ENCODE data around the gene FAM20C.

Gene FAM20C

DNA sequence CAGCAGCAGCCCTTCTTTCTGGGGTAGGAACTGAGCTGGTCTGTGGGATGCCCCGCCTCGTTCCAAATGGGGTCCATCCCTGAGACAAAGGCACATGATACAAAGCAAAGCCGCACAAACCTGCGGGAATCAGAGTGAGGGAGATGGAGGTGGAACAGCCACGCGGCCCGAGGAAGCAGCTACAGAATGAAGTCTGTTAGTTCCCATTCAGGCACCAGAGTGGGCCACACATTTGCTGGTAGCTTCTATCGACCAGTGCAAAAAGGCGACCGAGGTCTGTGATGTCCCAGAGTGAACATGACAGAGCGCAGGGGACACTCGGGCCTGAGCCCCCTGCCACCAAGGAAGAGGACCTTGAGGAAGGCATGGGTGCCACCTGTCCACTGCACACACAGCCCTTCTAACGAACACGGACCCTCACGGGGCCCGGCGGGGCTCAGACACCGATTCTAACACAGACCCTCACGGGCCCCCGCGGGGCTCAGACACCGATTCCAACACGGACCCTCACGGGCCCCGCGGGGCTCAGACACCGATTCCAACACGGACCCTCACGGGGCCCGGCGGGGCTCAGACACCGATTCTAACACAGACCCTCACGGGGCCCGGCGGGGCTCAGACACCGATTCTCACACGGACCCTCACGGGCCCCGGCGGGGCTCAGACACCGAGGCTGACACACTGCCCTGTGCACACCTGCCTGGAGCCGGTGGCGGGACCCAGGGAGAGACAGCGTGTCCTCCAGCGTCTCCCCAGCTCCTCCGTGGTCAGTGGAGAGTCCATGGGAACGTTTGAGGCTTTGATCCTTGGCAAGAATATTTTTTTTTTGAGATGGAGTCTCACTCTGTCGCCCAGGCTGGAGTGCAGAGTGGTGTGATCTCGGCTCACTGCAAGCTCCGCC is 32.8 kb upstream of the FAM20C start:
- FAIRE-seq, result no peak

DNA sequence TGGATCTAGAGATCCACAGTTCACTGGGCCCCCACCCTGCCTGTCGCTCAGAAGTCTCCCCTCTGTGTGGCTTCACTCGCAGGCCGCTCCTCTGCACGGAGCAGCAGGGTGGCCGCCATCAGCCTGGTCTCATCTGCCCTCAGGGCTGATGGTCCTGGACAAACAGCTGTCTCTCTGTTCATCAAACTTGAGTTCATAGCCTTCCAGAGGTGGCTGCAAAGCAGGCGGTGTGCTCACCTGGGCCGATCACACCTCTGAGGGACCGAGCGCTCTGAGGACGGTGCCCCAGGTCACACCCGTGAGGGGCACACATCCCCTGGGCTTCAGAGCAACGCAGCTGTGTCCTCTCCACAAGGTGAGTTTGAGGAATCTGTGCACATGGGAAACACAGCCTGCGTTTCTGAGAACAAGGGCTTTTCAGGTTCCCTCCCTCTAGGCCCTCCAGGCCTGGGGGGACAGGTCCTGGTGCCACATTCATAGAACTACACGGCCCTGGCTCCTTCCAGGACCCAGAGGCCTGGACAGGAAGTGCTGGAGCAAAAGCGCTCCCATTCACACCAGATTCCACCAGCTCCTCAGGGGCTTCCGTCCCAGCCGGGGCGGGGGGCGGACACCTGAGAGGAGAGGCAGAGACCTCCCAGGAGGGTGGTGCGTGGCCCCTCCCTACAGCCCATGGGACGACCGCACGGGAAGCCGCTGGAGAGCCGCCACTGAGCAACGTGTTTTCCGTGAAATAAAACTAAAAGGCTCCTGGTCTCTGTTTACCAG is 31.2 kb upstream of the FAM20C start:
- FAIRE-seq, result no peak

DNA sequence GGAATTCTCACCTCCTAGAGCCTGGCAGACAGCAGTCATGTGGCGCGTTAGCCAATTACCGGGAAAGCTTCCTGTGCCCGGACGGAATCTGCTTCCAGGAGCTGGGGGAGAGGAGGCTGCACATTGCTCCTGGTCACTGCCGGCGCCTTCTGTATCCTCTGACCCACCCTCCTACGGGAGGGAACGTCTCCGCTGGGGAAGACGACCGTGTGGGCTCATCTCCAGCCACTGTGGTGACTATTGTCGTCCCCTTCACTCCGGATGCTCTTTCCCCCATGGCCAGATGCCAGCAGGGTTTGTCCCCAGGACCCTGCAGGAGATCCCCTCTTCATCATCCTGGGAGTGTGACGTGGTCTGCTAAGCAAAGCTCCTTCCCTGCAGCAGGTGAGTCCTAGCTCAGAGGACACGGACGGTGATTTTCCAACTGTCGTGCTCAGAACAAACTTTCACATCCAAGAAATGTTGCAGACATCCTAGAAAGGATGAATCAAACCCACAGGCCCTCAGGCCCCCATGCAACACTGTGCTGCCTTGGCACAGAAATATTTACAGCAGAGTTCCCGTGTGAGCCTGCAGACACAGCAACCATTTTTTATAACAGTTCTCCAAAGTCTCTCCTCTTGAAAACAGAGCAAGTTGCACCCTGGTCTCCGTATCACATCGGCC is 29.6 kb upstream of the FAM20C start:
- no peak for FAIRE-seq

DNA sequence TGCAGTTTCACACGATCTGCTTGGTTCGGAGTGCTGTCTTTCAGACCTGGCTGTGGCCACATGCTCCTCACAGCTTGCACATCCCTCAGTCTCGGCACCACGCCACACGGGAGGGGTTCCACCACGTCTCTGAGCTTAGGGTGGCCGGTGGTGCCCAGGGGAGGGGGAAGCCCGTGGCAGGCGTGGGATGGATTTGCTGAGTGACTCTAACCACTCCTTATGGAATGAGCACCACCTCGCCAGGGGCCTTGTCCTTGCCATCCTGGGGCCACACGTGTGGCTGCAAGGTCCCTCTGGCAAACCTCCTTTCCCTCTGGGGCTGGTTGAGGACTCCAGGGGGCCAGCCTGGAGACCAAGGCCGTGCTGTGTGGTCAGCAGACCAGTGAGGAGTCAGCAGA is 29.1 kb upstream of the FAM20C start:
- FAIRE-seq, result no peak

DNA sequence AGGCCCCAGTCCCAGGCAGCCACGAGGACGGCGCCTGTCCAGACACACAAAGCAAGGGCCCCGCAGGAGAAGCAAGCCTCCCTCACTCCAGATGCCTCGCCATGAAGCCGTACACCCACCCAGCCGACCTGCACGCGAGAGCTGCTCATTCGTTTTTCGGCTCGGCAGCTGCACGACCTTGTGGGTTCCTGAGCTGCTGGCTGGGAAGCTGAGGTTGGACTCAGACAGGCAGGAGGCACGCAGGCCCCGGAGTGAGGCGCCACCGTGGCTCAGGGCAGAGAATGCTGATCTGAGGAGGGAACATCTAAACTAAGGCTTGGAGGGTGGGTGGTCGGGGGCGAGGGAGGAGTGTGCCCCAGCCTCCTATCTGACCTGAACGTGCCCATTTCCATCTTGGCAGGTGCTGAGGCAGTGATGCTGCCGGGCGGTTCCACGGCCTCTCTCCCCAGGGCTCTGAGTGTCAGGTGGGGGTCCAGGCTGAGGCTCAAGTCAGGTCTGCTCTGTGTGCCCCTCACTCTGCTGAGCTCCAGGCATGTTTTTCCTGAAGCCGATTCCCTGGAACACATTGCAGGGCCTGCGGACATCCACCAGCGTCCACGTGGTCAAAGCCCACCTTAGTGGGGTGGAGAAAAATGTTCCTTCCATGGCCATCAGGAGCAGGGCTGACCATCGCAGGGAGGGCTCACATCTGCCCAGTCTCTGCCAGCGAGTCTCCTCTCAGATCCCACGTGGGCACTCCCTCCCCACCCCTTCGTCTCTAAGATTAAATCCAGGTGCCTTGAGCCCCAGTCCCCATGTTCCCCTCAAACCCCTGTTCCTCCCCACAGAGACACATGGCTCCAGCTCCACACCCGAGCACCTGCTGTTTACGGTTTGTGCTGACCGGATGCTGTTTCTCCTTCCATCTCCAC is 28.1 kb upstream of the FAM20C start:
- FAIRE-seq, result no peak

DNA sequence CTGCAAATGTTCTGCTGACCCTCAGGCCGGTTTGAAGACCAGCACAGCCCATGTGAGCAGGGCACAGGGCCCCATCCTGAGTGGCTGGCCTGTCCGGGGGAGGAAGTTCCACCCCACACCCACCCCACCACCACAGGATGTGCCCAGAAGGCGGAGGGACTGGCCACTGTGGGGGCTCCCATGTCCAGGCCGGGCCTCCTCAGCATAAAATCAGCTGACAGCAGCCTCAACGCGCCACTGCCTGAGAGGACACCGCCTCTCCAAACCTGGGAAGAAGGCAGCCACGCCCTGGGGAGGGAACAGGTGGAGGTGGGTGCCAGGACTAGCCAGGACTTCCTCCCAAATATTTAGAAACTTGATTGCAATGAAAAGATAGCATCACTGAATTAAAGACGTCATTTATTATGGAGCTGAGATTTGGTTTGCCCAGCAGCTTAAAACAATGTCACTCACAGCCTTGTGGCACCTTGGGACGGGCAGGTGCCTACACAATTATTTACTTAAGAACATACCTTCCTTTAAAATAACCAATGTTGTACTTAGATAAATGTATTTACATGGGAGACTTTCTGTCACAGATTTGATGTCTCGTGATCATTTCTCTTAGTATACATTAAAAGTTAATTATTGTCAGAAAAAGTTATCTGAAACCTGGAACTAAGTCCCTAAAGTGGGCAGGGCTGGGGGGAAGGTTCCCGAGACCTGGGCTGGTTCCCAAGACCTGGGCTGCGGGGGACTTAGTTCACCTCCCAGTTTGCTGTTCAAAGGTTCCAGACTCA is 27.3 kb upstream of the FAM20C start:
- no peak for FAIRE-seq

DNA sequence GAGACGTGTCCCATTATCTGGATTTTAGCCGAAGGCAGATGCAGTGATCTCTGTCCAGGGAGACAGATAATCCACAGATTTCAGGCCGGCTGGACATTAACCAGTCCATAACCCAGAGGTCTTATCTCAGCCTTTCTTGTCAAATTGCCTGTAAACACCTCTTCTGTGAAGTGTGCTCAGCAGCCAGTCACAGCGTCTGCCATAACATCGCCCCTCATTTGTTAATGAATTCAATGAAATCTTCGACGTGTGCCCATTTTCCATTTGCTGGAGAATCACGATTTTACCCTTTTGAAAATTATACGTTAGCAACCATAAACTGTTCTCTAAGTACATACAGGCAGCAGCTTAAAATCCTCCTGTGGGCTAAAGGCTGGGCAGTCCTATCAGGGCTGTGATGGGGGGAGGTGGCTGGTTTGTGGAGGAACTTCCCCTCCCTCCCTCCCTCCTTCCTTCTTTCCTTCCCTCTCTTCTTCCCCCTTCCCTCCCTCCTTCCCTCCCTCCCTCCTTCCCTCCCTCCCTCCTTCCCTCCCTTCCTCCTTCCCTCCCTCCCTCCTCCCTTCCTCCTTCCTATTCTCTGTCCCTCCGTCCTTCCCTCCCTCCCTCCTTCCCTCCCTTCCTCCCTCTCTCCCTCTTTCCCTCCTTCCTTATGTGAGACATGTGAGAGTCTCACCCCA is 26.6 kb upstream of the FAM20C start:
- FAIRE-seq, result no peak

DNA sequence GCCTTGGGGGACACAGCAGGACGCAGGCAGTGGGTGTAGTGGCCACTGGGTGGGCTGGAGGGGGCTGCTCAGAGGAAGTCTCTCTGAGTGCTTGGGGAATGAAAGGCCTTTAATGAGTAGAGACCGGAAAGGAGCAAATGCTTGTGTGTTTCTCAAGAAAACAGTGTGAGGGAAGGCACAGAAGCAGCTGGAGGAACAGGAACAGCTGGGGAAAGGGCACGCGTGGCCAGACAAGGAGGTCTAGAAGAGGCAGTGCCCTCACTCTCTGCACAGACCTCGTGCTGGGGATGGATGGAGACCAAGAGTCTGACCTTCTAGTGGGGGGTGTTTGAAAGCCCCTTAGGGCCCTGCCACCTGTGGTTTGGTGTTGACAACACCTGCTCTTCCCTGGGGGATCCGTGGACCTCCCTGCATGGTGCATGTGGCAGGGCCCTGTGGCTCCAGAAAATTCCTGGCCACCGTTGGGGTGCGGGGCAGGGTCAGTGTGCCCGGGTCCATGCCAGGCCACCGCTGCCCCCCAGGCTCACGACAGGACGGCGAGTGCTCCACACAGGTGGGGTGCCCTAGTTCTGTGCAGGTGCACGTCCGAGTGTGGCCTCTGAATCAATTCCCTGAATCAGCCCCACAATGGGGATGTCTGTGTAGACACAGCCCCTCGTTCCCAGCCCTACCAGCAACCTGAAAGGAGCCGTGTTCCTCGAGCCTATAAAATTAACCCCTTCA is 25.9 kb upstream of the FAM20C start:
- no peak for FAIRE-seq

DNA sequence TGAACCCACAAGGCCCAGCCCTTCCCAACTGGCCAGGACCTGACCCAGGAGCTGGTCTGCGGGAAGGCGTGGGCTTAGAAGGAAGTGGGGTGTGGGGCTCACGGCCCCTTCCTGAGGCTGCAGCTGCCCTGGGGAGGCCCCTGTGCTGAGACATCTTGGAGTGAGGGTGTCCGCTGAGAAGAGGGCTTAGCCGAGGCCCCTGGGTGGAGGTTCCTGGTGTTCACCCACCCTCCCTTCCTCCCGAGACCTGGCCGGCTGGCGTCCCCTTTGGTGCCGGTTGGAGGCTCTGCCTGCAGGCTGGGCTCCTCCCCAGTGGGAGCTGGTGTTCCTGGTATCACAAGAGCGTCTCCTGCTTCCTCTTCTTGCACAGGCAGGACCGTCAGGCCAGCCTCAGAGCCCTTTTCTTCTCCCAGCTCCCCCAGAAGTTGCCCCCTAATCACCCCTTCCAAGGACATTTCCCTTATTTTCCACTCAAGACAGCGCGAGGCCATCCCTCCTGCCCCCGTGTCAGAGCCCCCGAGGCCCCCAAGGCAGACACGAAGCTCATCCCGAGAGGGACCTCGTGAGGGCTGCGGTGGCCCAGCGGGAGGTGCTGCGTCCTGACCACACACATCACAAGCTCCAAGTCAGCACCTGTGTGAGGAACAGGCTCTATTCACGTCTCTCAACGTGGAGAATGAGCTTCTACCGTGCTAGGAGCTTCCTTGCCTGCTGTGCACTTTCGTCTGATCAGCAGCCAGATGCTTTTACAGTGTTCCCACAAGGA is 25.1 kb upstream of the FAM20C start:
- FAIRE-seq, result no peak

DNA sequence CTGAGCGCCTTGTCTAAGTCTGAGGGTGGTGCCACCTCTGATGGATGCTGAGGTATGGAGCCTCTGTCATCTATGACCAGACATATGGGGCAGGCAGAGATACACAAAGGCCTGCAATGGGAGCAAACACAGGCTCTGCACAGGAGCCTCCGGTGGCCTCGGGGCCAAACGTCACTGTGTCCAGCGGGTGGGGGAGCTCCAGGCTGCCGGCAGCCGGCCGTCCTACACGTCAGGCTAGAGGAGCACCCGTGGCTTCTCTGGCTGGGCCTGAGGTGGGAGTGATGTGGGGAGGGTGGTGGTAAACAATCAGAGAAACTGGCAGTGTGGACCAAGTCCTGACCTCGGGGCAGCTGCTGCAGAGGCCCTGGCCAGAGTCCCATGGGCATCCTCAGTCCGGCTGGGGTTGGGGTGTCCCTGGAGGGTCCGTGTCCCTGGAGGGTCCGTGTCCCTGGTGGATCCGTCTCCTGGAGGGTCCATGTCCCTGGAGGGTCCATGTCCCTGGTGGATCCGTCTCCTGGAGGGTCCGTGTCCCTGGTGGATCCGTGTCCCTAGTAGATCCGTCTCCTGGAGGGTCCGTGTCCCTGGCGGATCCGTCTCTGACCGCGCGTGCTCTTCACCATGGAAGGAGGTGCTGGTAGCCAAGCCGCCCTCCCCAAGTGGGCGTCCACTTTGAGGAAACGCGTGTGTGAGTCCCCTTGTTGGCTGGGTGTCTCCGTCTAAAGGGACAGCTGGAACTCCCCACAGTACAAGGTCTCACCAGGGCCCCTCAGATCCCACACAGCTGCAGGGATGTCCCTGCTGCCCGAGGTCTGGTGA is 24.2 kb upstream of the FAM20C start:
- FAIRE-seq, result no peak

DNA sequence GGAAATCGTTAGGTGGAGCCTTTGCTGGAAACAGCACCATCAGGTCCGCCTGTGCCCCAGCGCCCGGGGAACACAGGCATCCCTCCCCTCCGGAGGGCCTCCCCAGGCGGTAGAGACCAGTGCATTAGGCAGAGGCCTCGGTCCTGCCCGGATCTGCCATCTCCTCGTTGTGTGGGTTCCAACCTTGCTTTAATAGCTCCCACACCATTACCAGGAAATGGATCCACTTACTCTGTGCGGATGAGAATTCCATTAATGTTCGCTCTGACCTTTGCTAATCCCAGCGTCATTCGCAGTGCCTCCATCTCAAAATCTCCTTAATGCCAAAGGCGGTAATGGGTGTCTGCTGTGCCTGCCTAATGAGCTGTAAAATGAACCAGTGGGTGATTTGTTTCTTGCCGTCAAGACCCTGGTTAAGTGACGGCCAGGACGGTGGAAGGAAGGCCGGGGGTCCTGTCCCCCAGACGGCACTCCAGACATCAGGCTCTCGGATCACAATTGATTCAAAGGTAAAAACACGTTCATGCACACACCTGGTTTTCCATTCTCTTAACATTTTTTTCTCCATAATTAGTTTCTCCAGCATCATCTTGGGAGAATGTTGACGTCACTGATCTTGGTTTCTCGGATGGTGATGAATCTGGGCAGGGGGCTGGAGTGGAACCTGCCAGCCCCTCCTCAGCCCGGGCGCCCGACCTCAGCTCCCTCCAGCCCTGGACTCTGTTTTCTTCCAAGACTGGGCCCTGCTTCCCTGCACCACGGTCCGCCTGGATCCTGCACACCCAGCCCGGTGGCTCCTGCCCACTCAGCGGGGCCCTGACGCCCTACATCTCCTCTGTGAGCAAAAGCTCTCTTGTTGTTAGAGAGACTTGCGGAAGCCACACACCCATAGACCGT is 22.8 kb upstream of the FAM20C start:
- no peak for FAIRE-seq

DNA sequence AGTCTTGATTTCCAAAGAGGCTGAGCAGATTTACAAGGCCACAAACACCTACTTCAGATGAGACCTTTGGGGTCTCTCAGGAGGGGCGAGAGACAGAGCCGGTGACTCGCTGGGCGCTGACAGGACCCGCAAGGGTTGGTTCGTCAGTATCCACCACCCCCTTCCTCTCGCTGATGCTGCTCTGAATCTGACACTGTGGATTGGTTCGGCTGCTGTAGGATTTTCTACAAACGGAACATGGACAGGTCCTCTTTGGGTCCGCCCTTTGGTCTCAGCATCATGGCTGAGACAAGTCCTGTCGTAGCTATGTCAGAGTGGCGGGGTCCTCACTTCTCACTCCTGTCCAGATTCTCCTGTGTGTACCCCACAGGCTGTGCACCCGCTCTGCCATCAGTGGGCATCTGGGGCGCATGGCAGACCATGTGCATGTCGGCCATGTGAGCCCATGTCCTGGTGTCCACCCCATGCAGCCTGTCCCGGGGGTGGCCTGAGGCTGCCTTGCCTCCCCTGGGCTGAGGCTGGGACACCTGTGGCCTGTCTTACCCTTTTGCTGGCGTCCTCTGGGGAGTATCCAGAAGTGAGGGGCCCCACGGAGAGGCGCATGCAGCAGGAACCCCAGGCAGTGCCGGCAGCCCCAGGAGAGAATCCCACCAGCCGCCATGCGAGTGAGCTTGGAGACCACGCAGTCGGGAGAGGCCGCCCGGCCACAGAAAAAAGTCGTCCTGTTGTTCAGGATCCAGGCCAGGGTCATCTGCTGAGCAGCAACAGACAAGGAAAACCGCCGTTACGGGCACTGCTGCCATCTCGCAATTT is 21.6 kb upstream of the FAM20C start:
- no peak for FAIRE-seq

DNA sequence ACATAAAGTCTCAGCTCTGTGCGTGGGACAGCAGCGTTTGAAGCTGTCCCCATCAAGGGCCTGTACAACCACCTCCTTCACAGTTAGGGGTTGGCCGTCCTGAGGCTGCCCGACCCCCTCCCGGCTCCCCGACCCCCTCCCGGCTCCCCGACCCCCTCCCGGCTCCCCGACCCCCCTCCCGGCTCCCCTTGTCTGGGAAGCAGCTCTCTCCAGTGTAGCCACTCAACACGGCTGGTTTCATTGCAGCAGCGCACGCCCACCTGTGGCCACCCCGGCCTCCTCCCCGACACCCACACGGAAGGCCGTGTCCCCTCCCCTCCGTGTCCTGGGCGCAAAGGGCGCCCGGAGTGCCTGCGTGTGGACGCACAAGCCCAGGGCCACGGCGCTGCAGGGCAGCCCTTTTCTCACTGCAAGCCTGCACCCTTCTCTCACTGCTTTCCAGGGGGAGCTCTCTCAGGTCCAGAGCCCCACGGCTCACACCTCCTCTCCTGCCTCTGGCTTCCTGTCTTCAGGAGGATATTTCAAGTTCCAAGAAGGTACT is 20.9 kb upstream of the FAM20C start:
- FAIRE-seq, result no peak

DNA sequence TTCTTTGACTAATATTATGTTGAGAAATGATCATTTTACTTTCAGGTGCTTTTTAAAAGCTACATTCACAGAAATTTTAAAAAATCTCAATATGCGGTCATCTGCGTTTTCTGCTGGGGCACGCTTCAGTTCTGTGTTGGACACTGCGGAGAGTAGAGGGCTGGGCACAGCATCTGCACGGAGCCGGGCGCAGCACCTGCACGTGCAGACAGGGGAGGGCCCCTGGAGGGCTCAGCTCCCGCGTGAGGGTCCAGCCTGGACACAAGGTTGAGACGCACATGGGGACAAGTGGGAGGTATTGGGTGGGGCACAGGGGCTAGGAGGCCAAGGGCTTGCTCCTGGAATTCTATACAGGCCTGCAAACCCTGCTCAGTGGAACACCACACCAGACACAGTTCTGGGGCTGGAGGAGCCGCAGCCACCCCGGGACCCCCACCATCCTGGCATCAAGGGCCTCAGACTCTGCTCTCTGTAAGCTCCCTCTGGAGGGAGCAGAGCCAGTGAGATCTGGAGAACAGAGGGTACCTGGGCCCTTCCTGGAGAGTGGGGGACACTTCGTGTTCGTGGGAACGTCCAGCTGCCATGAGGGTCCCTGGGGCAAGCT is 20.4 kb upstream of the FAM20C start:
- no peak for FAIRE-seq

DNA sequence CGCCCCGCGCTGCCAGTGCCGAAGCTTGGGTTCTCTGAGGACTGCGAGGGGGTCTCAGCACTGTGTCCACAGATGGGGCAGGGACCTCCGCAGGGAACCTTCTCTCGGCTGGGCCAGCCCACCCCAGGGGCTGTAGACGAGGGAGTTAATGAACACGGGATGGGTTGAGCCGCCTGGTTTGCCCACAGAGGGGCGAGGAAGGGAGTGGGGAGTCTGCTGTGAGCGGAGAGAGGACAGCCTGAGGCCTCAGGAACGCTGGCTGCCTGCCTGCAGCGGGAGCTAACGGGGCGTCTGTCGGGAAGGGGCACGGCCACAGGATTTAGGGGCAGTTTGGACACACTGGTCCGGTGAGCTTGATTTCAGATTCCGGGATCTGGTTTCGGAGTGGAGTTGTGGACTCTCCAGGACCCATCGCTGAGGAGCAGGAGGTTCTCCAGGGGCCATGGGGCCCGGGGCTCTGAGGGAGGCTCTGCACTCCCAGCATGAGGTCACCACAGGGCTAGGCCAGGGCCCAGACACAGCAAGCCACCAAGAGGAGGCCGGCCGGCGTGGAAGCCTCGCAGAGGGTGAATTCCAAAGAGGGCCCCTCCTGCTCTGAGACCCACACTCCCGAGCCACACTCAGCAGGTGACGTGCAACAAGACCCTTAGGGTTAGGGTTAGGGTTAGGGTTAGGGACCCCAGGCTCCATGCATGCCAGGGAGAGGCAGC is 19.0 kb upstream of the FAM20C start:
- FAIRE-seq, result no peak

Measured in A204.1 (cell line).